Uterus (tissue), 4 donors: ENCODE results near the gene GREB1L. TPM values are rescaled to one million over a fixed set of nuclear protein-coding genes. Genes with fewer than 3 reads are reported as not detected.

ENCODE experiments used
- DNase-seq, 2 donors: peaks; one replicate each; pipeline ENCODE4 v3.0.0-alpha.2; 2019 to 2020
- H3K27ac ChIP-seq, 2 donors: fragments of 200-600 bp; sonication (generic); 1 replicate in 1 of 2; 2 replicates in 1 of 2; pipeline ENCODE4 v1.5.1; 2016 to 2018
- H3K27me3 ChIP-seq, 2 donors: fragments of 200-600 bp; sonication (generic); one replicate each; pipeline ENCODE4 v1.5.1; 2018 to 2019; ENCODE audit warnings: control low read depth in 1 of 2
- H3K36me3 ChIP-seq, 2 donors: fragments of 200-600 bp; sonication (generic); one replicate each; pipeline ENCODE4 v1.5.1; 2019; ENCODE audit warnings: control low read depth in 1 of 2
- H3K4me1 ChIP-seq, 2 donors: fragments of 200-600 bp; sonication (generic); one replicate each; pipeline ENCODE4 v1.5.1; 2018 to 2019; ENCODE audit warnings: control low read depth in 1 of 2
- H3K4me3 ChIP-seq, 2 donors: fragments of 200-600 bp; sonication (generic); 1 replicate in 1 of 2; 2 replicates in 1 of 2; pipeline ENCODE4 v1.5.1; 2018 to 2019; ENCODE audit warnings: mild to moderate bottlenecking in 1 of 2
- H3K9me3 ChIP-seq, 2 donors: fragments of 200-600 bp; sonication (generic); one replicate each; pipeline ENCODE4 v1.5.1; 2019; ENCODE audit warnings: control low read depth in 1 of 2
- POLR2A ChIP-seq, 2 donors: fragments of 450-650 bp; IDR thresholded peaks; one replicate each; pipeline ENCODE4 v1.6.1; 2016; ENCODE audit warnings: antibody characterized with exemption in 2 of 2, mild to moderate bottlenecking in 1 of 2, moderate library complexity in 1 of 2
- intact Hi-C: fragments of 100-400 bp; cut with DNase I; formaldehyde crosslinking; loops from one replicate; pipeline ENCODE4 v1.15.1; 2023; ENCODE audit warnings: low total_unique reads
- total RNA-seq, 4 donors: library from RNA; depleted of rRNA in 3 of 4; stranded (reverse); fragments of >200 nt in 3 of 4; gene quantifications; one replicate each; pipeline versions ENCODE4 v1.1.0 to v1.2.4, GENCODE V29; 2014 to 2023
- TF ChIP-seq, protein P1 (sequence below), 4 experiments: fragments of 200-600 bp in 2 of 4; fragments of 450-650 bp in 2 of 4; sonication (generic) in 2 of 4; IDR thresholded peaks; one replicate each; pipeline ENCODE4 v1.5.1; 2016 to 2019; ENCODE audit warnings: antibody characterized with exemption in 4 of 4, mild to moderate bottlenecking in 2 of 4, moderate library complexity in 1 of 4
- donor health status: DM: yes; HTN: yes; CAD: no.

GREB1L gene
- total RNA-seq, 4 donors from 2014 or later = 4.1 to 15.3 (median 9.2) TPM

DNA sequence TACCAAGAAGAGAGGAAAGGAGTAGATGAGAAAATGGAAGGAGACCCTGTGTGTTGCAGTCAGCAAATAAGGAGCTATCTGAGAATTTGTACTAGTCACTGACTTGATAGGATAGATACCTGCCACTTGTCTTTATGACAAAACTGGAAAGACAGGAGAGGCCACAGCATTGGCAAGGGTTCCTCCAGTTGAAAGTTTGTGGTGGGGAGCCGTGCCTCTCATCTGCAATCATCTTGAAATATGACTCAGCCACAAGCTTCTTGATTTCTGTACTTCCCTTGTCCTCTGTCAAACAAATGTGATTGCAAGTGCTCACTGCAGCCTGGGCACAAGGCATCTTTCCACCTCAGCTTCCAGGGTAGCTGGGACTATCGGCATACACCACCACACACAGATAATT, 99.1 kb downstream of the GREB1L start:
- intact Hi-C loops = no loop called here
- no peak for DNase-seq
- H3K36me3 ChIP-seq = no peaks in the 10 kb centered on the region
- H3K4me1 ChIP-seq = no peaks in the 10 kb centered on the region
- TF ChIP-seq, protein P1, sequence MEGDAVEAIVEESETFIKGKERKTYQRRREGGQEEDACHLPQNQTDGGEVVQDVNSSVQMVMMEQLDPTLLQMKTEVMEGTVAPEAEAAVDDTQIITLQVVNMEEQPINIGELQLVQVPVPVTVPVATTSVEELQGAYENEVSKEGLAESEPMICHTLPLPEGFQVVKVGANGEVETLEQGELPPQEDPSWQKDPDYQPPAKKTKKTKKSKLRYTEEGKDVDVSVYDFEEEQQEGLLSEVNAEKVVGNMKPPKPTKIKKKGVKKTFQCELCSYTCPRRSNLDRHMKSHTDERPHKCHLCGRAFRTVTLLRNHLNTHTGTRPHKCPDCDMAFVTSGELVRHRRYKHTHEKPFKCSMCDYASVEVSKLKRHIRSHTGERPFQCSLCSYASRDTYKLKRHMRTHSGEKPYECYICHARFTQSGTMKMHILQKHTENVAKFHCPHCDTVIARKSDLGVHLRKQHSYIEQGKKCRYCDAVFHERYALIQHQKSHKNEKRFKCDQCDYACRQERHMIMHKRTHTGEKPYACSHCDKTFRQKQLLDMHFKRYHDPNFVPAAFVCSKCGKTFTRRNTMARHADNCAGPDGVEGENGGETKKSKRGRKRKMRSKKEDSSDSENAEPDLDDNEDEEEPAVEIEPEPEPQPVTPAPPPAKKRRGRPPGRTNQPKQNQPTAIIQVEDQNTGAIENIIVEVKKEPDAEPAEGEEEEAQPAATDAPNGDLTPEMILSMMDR (IDR thresholded peaks at IDR 0.05) = no peak
- TF ChIP-seq POLR2A (IDR thresholded peaks at IDR 0.05) = no peak
- H3K9me3 ChIP-seq = no peaks in the 10 kb centered on the region
- H3K27me3 ChIP-seq = no peaks in the 10 kb centered on the region
- H3K4me3 ChIP-seq = no peak overlapping the region
- no peak overlapping the region for H3K27ac ChIP-seq

DNA sequence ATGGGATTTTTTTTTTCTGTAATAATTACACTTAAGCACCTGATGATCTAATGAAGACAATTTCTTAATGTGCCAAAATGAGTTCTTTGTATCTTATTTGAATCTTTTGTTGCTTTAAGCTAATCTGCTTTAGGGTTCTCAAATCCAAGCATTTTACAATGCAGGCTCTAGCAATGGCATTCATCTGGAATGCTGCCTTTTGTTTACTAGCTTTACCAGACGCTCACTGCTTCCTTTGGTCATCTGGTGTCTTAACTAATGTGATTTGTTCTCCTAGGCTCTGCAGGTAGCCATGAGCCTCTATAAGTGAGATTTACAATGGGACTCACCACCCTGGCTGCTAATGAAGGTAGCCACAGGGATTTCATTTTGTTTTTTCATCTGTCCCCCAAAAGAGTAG, 100.3 kb downstream of the GREB1L start:
- intact Hi-C loops = no loop called here
- Histone ChIP-seq H3K4me1 (no peaks in the 10 kb centered on the region), H3K27me3 (no peaks in the 10 kb centered on the region), H3K27ac (no peak overlapping the region), H3K4me3 (no peak overlapping the region), H3K36me3 (no peaks in the 10 kb centered on the region), H3K9me3 (no peaks in the 10 kb centered on the region)
- TF ChIP-seq, protein P1 (IDR thresholded peaks at IDR 0.05) = no peak
- TF ChIP-seq POLR2A (IDR thresholded peaks at IDR 0.05) = no peak
- no peak for DNase-seq

DNA sequence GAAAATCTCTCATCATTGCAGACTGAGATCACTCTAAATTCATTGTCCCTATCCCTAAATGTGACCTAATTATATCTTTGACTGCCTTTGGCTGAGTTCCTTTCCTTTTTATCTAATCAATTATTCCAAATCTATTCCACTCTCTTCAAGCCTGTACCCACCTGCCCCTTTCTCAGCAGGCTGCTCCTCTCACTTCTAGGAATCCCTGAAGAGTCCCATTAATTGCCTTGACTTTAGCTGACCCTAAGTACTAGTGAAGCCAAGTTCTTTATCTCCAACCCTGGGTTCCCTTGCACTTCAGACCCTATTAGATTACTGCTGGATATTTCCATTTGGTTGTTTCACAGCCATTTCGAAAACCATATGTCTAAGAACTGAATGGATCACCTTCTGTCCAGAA, 102.8 kb downstream of the GREB1L start:
- no peaks in the 10 kb centered on the region for H3K4me1 ChIP-seq
- no peaks in the 10 kb centered on the region for H3K27me3 ChIP-seq
- TF ChIP-seq, protein P1 (IDR thresholded peaks at IDR 0.05) = no peak
- TF ChIP-seq POLR2A (IDR thresholded peaks at IDR 0.05) = no peak
- no peak for DNase-seq
- no peak overlapping the region for H3K27ac ChIP-seq
- H3K4me3 ChIP-seq = no peak overlapping the region
- H3K36me3 ChIP-seq = no peaks in the 10 kb centered on the region
- intact Hi-C loops = no loop called here
- no peaks in the 10 kb centered on the region for H3K9me3 ChIP-seq

DNA sequence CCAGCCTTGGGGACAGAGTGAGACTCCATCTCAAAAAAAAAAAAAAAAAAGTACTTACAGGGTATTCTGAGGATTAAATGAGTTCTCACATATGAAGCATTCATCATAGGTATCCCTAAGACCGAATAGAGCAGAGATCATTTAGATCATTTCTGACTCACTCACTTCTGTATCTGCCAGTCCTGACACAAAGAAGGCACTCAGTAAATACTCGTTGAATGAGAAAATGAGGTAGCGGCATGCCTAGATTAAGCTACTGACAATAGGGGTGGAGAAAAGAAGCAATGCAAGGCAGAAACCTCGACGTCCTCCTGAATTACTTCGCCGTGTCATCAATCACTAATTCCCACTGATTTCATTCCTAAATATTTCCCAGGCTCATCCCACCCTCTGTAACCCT, 103.8 kb downstream of the GREB1L start:
- no peak for DNase-seq
- no peak for TF ChIP-seq POLR2A (IDR thresholded peaks at IDR 0.05)
- TF ChIP-seq, protein P1 (IDR thresholded peaks at IDR 0.05) = no peak
- no peaks in the 10 kb centered on the region for H3K36me3 ChIP-seq
- H3K27me3 ChIP-seq = no peaks in the 10 kb centered on the region
- no peak overlapping the region for H3K27ac ChIP-seq
- no peak overlapping the region for H3K4me3 ChIP-seq
- no peaks in the 10 kb centered on the region for H3K4me1 ChIP-seq
- intact Hi-C loops = no loop called here
- no peaks in the 10 kb centered on the region for H3K9me3 ChIP-seq

DNA sequence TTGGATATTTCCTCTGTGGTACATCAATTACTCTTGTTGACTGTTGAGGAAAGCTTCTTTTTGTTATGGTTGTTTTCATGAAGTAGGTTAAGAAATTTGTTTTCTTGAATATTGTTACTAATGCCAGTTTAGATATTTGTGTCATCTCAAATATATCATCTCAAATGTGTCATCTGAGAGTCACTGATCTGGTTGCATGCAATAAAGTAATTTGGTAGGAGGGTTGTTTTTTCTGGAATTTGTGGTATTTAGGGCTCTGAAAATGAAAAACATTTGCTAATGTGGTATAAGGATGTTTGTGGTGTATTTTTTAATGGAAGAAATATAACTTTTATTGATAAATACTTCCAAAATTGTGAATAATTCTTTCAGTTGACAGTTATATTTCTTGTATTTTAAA, 117.7 kb downstream of the GREB1L start:
- Histone ChIP-seq H3K36me3 (no peaks in the 10 kb centered on the region), H3K4me1 (no peaks in the 10 kb centered on the region), H3K27ac (no peak overlapping the region), H3K27me3 (no peaks in the 10 kb centered on the region), H3K9me3 (no peaks in the 10 kb centered on the region), H3K4me3 (no peak overlapping the region)
- intact Hi-C loops = no loop called here
- no peak for DNase-seq
- TF ChIP-seq, protein P1 (IDR thresholded peaks at IDR 0.05) = no peak
- TF ChIP-seq POLR2A (IDR thresholded peaks at IDR 0.05) = no peak
